NK-92 (cell line): Measurements from ENCODE around the gene MAML2.

ENCODE experiments used
- DNase-seq: peaks from one replicate; lab custom pipeline; 2025; ENCODE audit not compliant: unreplicated experiment; lab: John Stamatoyannopoulos, UW

The MAML2 gene

GRCh38 chr11:96023275-96023674, 319.7 kb downstream of the MAML2 start:
- no peak for DNase-seq

- no peak for DNase-seq
Measured at GRCh38 chr11:96021901-96022650, 320.9 kb downstream of the MAML2 start.

- DNase-seq: no peak
Measured at GRCh38 chr11:96019810-96020747, 322.9 kb downstream of the MAML2 start.

GRCh38 chr11:96019281-96019680, 323.7 kb downstream of the MAML2 start:
- DNase-seq: no peak

- no peak for DNase-seq
Measured at GRCh38 chr11:96017856-96018255, 325.1 kb downstream of the MAML2 start.

GRCh38 chr11:96016978-96017502, 326.0 kb downstream of the MAML2 start:
- no peak for DNase-seq

- no peak for DNase-seq
Measured at GRCh38 chr11:96015906-96016565, 327.0 kb downstream of the MAML2 start.

GRCh38 chr11:96014217-96014616, 328.8 kb downstream of the MAML2 start:
- no peak for DNase-seq

GRCh38 chr11:96013461-96014213, 329.4 kb downstream of the MAML2 start:
- DNase-seq: no peak

- no peak for DNase-seq
Measured at GRCh38 chr11:96012086-96012824, 330.7 kb downstream of the MAML2 start.

GRCh38 chr11:96010683-96011082, 332.3 kb downstream of the MAML2 start:
- no peak for DNase-seq

- no peak for DNase-seq
Measured at GRCh38 chr11:96008161-96008720, 334.8 kb downstream of the MAML2 start.

GRCh38 chr11:96006037-96006436, 337.0 kb downstream of the MAML2 start:
- no peak for DNase-seq

- no peak for DNase-seq
Measured at GRCh38 chr11:96004862-96005261, 338.1 kb downstream of the MAML2 start.

- DNase-seq: no peak
Measured at GRCh38 chr11:96002754-96003290, 340.2 kb downstream of the MAML2 start.

GRCh38 chr11:96002339-96002738, 340.7 kb downstream of the MAML2 start:
- DNase-seq: no peak

- DNase-seq: no peak
Measured at GRCh38 chr11:96001037-96001436, 342.0 kb downstream of the MAML2 start.

- DNase-seq: no peak
Measured at GRCh38 chr11:95999711-96000406, 343.1 kb downstream of the MAML2 start.
